Aorta (tissue), 5 donors: Measurements from ENCODE around the gene COL6A3. TPM values are rescaled to one million over a fixed set of nuclear protein-coding genes. Genes with fewer than 3 reads are reported as not detected.
A peak's percentile ranks its signal among the peaks of the same experiment; 100 is the strongest.

Experiments
- ATAC-seq: fragments of 200-7000 bp; cut with Tn5 transposase; one replicate; pipeline ENCODE4 v1.9.1; 2022; ENCODE audit warnings: moderate library complexity; ENCODE audit not compliant: low FRiP score
- DNase-seq, 2 donors: peaks; one replicate each; pipeline ENCODE4 v3.0.0-alpha.2; 2020
- H3K27ac ChIP-seq, 2 donors: one replicate each; pipeline ENCODE4 v1.5.1; 2013; ENCODE audit warnings: low read length in 2 of 2, mild to moderate bottlenecking in 2 of 2, moderate library complexity in 2 of 2, control low read depth in 1 of 2, inconsistent platforms in 1 of 2, low read depth in 1 of 2
- H3K27me3 ChIP-seq, 2 donors: one replicate each; pipeline ENCODE4 v1.6.1; 2013; ENCODE audit warnings: control low read depth in 1 of 2, low read length in 1 of 2, mild to moderate bottlenecking in 1 of 2, moderate library complexity in 1 of 2; ENCODE audit not compliant: insufficient read depth in 2 of 2, control insufficient read depth in 1 of 2
- H3K36me3 ChIP-seq, 2 donors: one replicate each; pipeline ENCODE4 v1.6.1; 2013; ENCODE audit warnings: control low read depth in 1 of 2, low read length in 1 of 2, mild to moderate bottlenecking in 1 of 2; ENCODE audit not compliant: insufficient read depth in 2 of 2, control insufficient read depth in 1 of 2
- H3K4me1 ChIP-seq, 2 donors: one replicate each; pipeline ENCODE4 v1.6.1; 2013; ENCODE audit warnings: low read length in 2 of 2, control low read depth in 1 of 2, mild to moderate bottlenecking in 1 of 2, moderate library complexity in 1 of 2; ENCODE audit not compliant: insufficient read depth in 2 of 2, control insufficient read depth in 1 of 2
- H3K4me3 ChIP-seq, 2 donors: one replicate each; pipeline ENCODE4 v1.5.1; 2013; ENCODE audit warnings: low read length in 2 of 2, control low read depth in 1 of 2, mild to moderate bottlenecking in 1 of 2
- H3K9me3 ChIP-seq: one replicate; pipeline ENCODE4 v1.6.1; 2013; ENCODE audit warnings: mild to moderate bottlenecking, low read length; ENCODE audit not compliant: control insufficient read depth
- WGBS, 2 donors: extraction: QIAGEN DNeasy Blood & Tissue Kit; methylation state at CpG; one replicate each; pipeline ENCODE4 v1.1.7; 2013; 5-methylcytosine and 5-hydroxymethylcytosine counted together
- intact Hi-C, 2 donors: fragments of 100-400 bp; cut with DNase I; formaldehyde crosslinking; loops; one replicate each; pipeline versions ENCODE4 v1.14.2 to v1.15.0; 2022
- polyA plus RNA-seq, 2 donors: library from polyadenylated mRNA; stranded (reverse); fragments of 200-250 nt; gene quantifications; one replicate each; pipeline ENCODE4 v1.2.3, GENCODE V29; 2013
- total RNA-seq, 2 donors: library from RNA; stranded (reverse); fragmentation: NEBNext Ultra II Directional; extraction: Animal tissue kit (Norgen Biotek cat#: 25700); gene quantifications; one replicate each; pipeline ENCODE4 v1.2.1, GENCODE V29; 2021
- donor health status: healthy with polysubstance abuse.
- donor health status: Bipolar disorder and iron deficiency.
- donor health status: DM: no; HTN: no; CAD: no.
- donor health status: DM: no; HTN: no; CAD: no.
- donor health status: DM: yes; HTN: yes; CAD: no.

The COL6A3 gene
- total and polyA plus RNA-seq, 4 donors = 7.3 to 289 (median 122) TPM

DNA sequence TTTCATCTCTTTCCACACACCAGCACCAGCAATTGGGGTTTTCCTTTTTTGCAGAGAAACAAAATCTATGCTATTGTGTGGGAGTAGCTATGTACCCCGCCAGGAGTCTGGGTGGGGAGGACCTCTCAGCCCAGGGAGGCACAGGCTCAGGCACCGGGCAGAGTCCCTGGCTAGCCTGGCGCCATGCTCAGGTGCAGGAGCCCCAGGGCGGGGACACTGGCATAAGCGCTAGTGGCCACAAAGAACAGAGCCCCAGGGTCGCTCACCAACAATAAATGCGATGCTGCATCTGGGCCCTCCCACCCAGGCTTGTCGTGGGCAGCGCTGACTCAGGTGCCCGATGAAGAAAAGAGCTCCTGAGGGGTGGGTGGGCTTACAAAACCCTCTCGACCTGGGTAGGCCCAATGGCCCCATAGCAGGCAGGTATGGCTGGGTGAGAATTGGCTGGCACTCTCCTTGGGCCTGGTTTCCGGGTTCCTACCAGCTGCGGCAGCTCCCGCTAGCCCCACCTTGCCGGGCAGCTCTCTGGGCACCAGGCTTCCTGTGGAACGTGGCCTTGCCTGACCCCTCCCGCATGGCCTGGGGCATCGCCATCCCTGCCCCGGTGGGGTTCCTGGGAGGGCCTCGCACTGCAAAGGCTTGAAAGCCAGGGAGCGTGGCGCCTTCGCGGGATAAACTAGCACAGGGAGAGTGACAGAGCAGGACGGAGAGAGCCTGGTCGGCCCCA, 31.8 kb upstream of the COL6A3 start:
- ATAC-seq = no peak
- no peak overlapping the region for H3K27ac ChIP-seq
- H3K36me3 ChIP-seq = no peaks in the 10 kb centered on the region
- 96 to 98% methylated on average over 25 to 26 of the region's 26 CpGs for WGBS, 2 donors
- H3K4me3 ChIP-seq = no peak overlapping the region
- H3K27me3 ChIP-seq = no peaks in the 10 kb centered on the region
- intact Hi-C loops = no loop called here
- DNase-seq = no peak
- no peaks in the 10 kb centered on the region for H3K9me3 ChIP-seq
- peaks cover 0 to 2% of the 10 kb centered on the region in 2 donors for H3K4me1 ChIP-seq

DNA sequence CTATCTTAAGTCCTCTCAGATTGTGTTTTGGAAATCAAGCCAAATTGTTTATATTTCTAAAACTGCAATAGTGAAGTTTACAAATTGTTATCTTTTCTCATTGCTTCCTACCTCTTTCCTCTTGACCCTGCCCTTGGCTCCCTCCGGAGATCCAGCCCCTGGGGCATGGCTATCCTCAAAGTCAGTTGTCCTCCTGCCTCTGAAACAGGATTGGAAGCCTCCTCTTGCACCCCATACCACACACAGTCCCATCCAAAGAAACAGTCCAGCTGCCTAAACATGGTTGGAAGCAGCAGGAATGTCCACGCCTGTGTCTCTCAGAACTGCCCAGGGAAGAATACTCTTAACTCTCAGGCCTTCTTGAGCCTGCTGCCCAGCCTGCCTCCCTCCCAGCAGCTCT, 30.1 kb upstream of the COL6A3 start:
- Histone ChIP-seq H3K4me3 (no peak overlapping the region), H3K36me3 (no peaks in the 10 kb centered on the region), H3K9me3 (no peaks in the 10 kb centered on the region), H3K27me3 (no peaks in the 10 kb centered on the region), H3K27ac (no peak overlapping the region), H3K4me1 (no peaks in the 10 kb centered on the region)
- WGBS, 2 donors = 93 to 96% methylated on average over 2 of the region's 2 CpGs
- intact Hi-C loops = no loop called here
- ATAC-seq (no peak), DNase-seq (no peak)

DNA sequence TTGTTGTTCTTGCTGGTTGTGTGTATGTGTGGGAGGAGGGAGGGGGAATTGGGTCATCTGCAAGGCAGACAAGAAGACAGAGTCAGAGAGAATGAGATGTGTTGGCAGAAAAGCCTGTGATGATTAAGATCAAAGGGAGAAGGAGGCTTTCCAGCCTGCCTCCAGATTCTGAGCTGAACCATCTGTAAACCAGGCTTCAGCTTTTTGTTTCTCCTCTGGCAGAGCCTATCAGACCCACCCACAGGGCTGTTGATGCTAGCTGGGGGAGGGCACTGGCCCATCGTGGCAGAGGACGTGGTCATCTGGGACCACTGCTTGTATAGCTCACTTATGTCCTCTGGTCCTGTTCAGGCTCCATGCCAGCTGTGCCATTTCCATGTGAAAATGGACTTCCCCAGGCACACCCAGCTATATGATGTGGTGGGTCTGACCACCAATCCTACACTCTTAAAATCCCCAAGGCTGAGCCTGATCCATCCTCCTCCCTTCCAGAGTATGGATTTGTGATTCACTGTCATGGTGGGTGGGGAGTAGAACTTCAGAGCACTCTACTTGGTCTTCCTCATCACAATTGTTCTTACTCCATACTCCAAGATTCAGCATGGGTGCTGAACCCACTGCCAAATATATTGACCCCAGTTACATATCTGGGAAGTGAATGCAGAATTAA, 27.8 kb upstream of the COL6A3 start:
- Histone ChIP-seq H3K36me3 (no peaks in the 10 kb centered on the region), H3K27ac (no peak overlapping the region), H3K9me3 (no peaks in the 10 kb centered on the region), H3K4me3 (no peak overlapping the region), H3K4me1 (no peaks in the 10 kb centered on the region), H3K27me3 (no peaks in the 10 kb centered on the region)
- 44 to 55% methylated on average over 2 of the region's 2 CpGs for WGBS, 2 donors
- intact Hi-C loops = no loop called here
- ATAC-seq = no peak
- DNase-seq = no peak

DNA sequence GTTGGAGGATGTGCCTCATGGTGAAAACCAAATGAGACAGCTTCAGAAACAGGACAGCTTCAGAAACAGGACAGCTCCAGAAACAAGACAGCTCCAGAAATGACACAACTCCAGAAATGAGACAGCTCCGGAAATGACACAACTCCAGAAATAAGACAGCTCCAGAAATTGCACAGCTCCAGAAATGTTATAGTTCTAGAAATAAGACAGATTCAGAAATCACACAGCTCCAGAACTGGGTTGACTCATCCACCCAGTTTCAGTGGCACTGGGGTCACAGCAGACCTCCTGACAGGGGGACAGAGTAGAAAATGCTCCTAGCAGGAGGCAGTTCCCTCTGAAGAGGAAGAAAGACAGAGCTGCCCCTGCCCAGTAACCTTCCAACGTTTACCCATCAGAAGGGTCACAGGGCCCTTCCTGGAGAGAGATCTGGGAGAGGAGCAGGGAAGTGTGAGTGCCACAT, 26.9 kb upstream of the COL6A3 start:
- Histone ChIP-seq H3K36me3 (no peaks in the 10 kb centered on the region), H3K27me3 (no peaks in the 10 kb centered on the region), H3K4me3 (no peak overlapping the region), H3K9me3 (no peaks in the 10 kb centered on the region), H3K27ac (no peak overlapping the region), H3K4me1 (no peaks in the 10 kb centered on the region)
- ATAC-seq = no peak
- DNase-seq = no peak
- WGBS, 2 donors = 65 to 72% methylated on average over 2 of the region's 2 CpGs
- intact Hi-C loops = no loop called here

DNA sequence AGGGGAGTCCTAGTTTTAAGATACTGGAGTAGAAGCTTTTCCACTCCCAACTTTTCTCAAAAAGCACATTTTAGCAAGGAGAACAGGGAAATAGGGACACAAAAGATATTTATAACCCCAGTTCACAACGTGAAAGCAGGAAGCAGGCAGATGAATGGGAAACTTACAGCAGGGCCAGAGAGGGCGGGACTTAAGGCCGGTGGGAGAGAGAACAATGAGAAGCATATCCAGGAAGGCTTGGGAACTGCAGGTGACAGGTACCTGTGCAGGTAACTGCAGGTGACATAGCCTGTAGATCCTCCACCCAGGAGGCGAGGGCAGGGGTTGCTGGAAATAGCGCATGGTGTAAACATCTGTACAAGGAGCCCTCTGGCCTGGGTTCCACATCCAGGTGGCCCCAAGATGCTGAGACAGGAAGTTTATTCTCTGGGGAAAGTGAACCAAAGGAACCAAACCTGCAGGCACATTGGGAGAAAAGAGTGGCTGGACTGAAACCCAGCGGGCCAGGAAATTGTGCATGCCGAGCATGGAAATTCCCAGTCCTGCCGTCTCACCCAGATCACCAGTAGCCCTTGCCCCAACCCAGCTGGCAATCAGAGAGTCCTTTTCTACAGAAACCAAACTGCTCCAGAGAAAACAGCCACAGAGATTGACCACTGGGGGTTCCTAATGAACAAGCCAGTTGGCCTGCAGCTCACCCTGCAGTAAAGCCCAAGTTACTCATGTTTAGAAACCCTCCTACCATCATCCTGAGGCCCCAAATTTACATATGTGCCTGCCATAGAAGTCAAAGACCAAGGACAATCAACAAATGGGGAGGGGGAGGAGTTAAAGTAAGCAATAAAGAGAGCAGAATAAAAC, 24.3 kb upstream of the COL6A3 start:
- peaks cover 0 to 2% of the 10 kb centered on the region in 2 donors for H3K4me1 ChIP-seq
- DNase-seq = no peak

DNA sequence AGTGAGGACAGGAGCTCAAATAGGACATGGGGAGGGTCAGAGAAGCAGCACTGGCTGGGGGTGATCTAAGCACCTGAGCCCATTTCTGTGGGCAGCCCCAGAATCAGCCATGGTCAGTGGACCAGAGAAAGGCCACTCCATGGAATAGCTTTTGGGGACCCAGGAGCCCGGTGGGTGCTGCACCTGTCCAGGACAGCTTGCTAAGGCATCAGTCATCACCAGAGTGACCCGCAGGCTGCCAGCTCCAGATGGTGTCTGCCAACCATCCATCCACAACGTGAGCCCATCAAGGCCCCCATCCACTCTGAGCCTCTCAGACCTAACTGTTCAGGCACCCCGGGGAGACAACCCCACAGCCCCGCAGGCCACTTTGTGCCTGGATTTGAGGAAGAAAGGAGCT, 23.6 kb upstream of the COL6A3 start:
- no peak overlapping the region for H3K27ac ChIP-seq
- no peak overlapping the region for H3K4me3 ChIP-seq
- DNase-seq (no peak), ATAC-seq (no peak)
- H3K27me3 ChIP-seq = no peaks in the 10 kb centered on the region
- no peaks in the 10 kb centered on the region for H3K9me3 ChIP-seq
- H3K36me3 ChIP-seq = no peaks in the 10 kb centered on the region
- intact Hi-C loops = no loop called here
- WGBS, 2 donors = 73 to 78% methylated on average over 5 of the region's 5 CpGs
- H3K4me1 ChIP-seq = peaks cover 0 to 2% of the 10 kb centered on the region in 2 donors

More for the DNA sequence above, 24.3 kb upstream of the COL6A3 start:
- intact Hi-C loops = no loop called here
- H3K27ac ChIP-seq = no peak overlapping the region
- H3K36me3 ChIP-seq = no peaks in the 10 kb centered on the region
- H3K27me3 ChIP-seq = no peaks in the 10 kb centered on the region
- no peak for ATAC-seq
- WGBS, 2 donors = 38 to 39% methylated on average over 8 of the region's 8 CpGs
- no peaks in the 10 kb centered on the region for H3K9me3 ChIP-seq
- no peak overlapping the region for H3K4me3 ChIP-seq

DNA sequence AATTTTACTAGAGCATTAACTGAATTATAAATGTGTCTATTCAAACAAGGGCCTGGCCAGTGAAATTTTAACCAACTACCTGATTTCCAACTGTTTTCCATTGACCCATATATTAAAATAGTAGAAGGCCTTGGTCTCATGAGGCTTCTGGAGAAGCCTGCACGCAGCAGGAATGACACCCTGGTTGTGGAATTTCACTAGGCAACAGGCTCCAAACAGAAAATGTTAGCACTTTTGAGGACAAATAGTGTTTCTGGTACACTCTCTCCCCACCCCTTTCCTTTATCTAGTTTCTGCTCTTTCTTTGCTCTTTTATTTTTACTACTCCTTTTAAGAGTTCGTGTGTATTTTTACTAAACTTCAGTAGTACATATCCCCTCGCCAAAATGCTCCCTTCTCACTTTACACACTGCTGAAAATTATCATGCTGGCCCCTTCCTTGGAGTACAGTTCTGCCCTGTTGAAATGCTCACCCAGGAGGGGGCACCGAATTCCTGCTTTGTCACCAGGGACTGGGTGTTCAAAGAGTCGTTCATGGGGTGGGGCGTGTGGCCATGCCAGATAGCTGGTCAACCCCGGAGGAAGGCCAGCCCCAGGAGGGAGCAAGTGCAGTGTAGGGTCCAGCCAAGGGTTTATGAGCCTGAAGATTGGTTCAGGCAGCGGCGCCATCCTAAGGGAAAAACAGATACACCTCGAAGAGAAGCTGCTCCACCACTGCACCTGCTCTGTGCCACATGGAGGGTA, 22.1 kb upstream of the COL6A3 start:
- 35 to 36% methylated on average over 10 of the region's 10 CpGs for WGBS, 2 donors

DNA sequence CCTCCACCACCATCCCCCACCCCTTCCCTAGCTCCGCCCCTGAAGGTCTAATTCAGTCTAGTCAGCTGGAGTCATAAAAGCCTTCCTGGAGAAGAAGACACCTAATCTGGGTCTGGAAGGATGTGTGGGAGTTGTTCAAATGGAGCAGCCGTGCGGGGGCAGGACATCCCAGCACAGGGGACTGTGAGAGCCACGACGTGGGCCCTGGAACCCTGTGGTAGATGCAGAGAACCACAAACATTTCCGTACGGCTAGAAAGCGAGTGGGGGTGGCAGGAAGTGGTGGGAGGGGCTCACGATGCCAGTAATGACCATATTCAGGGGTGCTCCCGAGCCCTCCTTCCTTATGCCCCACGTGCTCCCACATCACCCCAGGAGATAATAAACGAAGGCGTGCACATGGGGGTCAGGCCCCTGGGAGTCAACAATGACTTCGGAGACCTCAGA, 20.9 kb upstream of the COL6A3 start:
- Histone ChIP-seq H3K9me3 (no peaks in the 10 kb centered on the region), H3K27ac (peak overlapping the region; percentile 37 to 80), H3K36me3 (no peaks in the 10 kb centered on the region), H3K4me1 (peaks cover 0 to 2% of the 10 kb centered on the region in 2 donors), H3K4me3 (no peak overlapping the region), H3K27me3 (no peaks in the 10 kb centered on the region)
- WGBS, 2 donors = 77 to 78% methylated on average over 14 of the region's 14 CpGs
- DNase-seq = no peak
- intact Hi-C loops = no loop called here
- no peak for ATAC-seq

More for the DNA sequence above, 22.1 kb upstream of the COL6A3 start:
- intact Hi-C loops = no loop called here
- peaks cover 0 to 2% of the 10 kb centered on the region in 2 donors for H3K4me1 ChIP-seq
- peak overlapping the region; percentile 75 to 97 for H3K27ac ChIP-seq
- peak; percentile 79 for ATAC-seq
- H3K27me3 ChIP-seq = no peaks in the 10 kb centered on the region
- no peak overlapping the region for H3K4me3 ChIP-seq
- no peaks in the 10 kb centered on the region for H3K36me3 ChIP-seq
- DNase-seq = peak in 1 of 2 donors; percentile 87
- no peaks in the 10 kb centered on the region for H3K9me3 ChIP-seq
